HG03521 (cell line): Measurements from ENCODE around the gene PKP2.

ENCODE experiments used
- ATAC-seq: cut with Tn5 transposase; IDR thresholded peaks from one replicate; pipeline ENCODE4 v1.9.1; 2021; ENCODE audit warnings: mild to moderate bottlenecking, moderate library complexity; ENCODE audit not compliant: unreplicated experiment

PKP2 gene

DNA sequence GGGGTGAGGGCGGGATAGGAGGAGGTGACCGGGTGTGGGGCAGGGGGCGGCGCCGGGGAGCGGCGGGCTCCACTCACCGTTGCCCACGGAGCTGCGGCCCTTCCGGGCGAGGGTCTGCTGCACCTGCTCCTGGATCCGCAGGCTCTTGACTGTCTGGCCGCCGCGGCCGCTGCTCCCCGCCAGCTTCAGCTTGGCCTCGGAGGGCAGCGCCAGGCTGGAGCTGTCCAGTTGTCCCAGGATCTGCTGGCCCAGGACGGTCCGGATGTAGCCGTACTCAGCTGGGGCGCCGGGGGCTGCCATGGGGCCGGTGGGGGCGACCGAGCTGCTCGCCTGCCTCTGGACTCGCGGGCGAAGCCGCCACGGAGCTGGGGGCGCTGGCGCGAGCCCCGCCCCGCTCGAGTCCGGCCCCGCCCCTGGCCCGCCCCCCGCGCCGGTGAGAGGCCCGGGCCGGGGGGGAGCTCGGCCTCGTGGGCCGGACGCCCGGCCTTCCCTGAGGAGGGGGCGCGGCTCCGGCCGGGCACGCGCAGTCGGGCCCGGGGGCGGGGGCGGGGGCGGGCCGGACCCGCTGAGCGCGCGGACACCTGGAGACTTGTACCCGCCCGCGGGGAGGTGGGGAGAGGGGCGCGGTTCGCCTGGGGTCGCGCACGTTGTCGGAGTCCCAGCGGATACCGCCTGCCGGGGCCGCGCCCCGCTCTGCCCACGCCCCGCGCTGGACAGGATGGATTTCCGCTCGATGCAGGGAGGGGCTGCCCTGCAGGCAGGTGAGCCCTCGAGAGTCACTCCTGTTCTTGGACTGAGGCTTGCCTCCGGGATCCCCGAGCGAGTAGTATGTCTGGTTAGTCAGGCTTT lies at the start of gene PKP2:
Gene PKP2 (minus strand): TSS at position 346 of the 849 bp plus-strand sequence. CDS start 46 bp downstream, at position 300.
- ATAC-seq, result peak; percentile 63

DNA sequence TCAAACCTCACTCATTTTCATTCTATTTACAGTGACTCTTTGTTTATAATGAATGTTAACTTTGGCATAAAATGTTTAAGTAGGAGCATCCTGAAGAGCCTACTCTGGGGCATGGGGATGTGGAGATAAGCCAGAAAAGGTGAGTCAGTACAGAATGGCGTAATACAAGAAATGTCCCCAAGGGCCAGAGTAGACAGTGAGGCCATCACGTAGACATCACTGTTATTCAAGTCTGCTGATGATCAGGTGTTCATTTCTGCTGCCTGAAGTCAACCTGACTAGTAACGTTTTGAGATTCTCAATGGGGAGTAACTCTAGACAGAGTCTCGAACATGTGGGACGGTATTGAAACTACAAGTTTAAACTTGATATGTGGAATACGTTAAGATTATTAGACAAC lies 47.6 kb upstream of the PKP2 start:
- ATAC-seq, result no peak

- ATAC-seq, result no peak
Observed at GRCh38 chr12:32939801-32940200, 43.2 kb upstream of the PKP2 start.

DNA sequence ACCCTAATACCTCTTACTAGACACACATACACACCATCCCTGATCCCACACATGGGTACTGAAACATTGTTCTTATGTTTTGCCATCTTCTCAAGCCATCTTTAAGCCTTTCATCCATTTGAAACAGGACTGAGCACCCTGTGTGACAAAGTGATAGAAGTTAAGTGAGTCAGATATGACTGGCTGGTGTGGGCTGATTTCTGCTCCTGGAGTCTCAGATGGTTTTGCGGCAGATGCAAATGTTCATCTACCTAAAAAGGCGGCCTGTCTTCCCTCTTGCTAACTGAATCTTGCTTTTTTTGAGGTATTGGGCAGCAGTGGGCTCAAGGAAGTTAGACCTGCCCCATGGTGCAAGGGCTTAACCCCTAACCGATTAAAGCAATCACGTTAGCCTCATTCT lies 30.4 kb upstream of the PKP2 start:
- ATAC-seq, result no peak

DNA sequence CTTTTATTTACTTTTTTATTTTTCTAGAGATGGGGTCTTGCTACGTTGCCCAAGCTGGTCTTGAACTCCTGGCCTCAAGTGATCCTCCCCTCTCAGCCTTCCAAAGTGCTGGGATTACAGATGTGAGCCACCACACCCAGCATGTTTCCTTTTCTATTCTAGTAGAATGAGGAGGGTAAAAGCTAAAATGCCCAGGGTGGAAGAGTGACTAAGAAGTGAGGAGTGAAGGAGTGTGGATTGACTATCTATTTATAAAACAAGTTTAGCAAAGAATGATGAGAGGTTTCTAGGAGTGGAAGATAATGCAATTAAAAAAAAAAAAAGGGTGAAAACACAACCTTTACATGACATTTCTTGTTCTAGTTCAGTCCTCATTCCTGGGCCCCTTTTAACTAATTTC lies 29.8 kb upstream of the PKP2 start:
- no peak for ATAC-seq

GRCh38 chr12:32922546-32923297 lies 26.1 kb upstream of the PKP2 start:
- no peak for ATAC-seq

- ATAC-seq, result no peak
Observed at GRCh38 chr12:32921397-32921796, 24.8 kb upstream of the PKP2 start.

DNA sequence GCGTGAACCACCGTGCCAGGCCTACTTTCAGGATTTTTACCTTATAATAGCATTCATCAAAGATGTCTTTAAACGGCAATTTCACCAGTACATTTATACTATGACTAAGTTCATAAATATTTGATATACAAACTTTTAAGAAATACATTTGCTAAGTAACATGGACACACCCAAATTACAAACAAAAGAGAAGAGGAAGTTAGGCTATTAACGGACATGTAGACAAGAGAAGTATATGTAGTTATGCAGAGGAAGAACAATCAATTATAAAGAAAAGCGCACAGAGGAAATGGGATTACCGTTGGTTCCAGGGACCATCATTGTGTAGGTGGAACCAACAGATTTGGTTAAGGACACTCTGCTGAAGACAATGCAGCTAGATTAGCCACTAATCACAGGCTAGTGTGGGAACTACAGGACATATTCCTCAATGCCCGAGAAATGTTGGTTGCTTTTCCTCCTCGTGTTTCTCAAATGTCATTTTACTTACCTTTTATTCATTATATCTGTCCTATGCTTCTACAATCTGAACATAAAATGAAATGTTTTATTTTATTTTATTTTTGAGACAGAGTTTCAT lies 24.0 kb upstream of the PKP2 start:
- ATAC-seq, result no peak

DNA sequence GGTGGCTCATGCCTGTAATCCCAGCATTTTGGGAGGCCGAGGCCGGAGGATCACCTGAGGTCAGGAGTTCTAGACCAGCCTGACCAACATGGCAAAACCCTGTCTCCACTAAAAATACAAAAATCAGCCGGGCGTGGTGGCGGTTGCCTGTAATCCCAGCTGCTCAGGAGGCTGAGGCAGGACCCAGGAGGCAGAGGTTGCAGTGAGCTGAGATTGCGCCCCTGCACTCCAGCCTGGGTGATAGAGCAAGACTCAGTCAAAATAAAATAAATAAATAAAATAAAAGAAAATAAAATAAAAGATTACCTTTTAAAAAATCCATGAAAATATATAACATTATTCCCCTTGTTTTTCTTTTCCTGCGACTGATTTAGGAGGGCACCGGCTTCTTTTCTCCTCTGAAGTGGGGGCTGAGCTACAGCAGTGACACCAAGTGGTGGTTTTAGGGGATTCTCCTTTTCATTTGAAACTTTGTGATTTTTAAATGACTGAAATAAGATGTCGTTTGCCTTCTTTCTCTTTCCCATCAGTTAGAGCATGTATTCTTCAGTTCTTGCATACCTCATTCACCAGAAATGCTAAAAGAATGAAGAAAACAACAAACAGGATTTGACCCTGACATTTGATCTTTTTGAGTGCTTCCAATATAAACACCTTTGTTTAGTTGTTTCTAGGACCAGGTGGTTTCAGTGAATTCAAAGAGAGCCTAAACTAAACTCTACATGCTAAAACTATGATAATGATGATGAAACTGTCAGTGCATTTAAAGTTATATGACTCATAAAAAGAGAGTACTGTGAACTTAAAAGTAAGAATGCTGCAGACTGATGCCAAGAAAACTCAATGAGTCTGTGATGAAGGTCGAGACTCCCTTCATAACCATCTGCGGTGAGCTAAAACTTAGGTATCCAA lies 22.6 kb upstream of the PKP2 start:
- no peak for ATAC-seq

GRCh38 chr12:32917094-32917611 lies 20.6 kb upstream of the PKP2 start:
- no peak for ATAC-seq

- ATAC-seq, result no peak
Observed at GRCh38 chr12:32907898-32908476, 11.4 kb upstream of the PKP2 start.

GRCh38 chr12:32907166-32907565 lies 10.6 kb upstream of the PKP2 start:
- no peak for ATAC-seq

GRCh38 chr12:32906399-32907165 lies 10.0 kb upstream of the PKP2 start:
- peak; percentile 96 for ATAC-seq

GRCh38 chr12:32903763-32904162 lies 7.2 kb upstream of the PKP2 start:
- no peak for ATAC-seq

DNA sequence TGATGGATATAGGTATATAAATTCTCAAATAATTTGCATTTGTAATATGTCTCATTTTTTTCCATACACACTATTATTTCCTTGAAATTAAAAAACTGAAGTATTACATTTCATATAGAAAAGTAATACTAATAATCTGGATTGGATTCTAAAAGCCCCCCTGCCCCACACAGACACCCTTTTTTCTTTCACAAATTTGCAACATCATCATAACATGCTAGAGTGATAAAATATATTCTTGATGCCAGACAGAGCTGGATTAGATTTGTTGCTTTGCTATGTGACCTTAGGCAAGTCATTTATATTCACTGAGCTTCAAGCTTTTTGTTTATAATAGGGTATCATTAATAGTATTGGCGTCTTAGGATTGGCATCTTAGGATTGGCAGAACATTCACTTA lies 6.7 kb upstream of the PKP2 start:
- ATAC-seq, result no peak

GRCh38 chr12:32902287-32902997 lies 5.9 kb upstream of the PKP2 start:
- ATAC-seq, result peak; percentile 32

DNA sequence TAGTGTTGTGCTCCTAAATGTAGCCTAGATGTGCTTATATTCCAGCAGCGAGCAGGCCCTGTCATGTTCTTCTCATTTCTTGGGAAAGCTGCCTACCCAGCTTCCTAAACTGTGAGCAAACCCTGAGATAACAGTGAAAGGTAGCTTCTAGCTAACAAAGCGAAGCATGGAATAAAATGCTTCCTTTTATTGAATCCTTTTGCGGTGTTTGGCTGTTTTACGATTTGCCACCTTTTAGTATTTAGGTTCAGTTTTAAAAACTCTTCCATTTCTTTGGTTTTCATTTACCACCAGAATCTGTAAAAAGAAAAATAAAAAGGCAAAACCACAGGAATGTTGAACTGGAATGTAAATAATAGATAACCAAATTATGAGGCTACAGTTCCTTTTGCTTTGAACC lies 5.0 kb upstream of the PKP2 start:
- ATAC-seq, result no peak

DNA sequence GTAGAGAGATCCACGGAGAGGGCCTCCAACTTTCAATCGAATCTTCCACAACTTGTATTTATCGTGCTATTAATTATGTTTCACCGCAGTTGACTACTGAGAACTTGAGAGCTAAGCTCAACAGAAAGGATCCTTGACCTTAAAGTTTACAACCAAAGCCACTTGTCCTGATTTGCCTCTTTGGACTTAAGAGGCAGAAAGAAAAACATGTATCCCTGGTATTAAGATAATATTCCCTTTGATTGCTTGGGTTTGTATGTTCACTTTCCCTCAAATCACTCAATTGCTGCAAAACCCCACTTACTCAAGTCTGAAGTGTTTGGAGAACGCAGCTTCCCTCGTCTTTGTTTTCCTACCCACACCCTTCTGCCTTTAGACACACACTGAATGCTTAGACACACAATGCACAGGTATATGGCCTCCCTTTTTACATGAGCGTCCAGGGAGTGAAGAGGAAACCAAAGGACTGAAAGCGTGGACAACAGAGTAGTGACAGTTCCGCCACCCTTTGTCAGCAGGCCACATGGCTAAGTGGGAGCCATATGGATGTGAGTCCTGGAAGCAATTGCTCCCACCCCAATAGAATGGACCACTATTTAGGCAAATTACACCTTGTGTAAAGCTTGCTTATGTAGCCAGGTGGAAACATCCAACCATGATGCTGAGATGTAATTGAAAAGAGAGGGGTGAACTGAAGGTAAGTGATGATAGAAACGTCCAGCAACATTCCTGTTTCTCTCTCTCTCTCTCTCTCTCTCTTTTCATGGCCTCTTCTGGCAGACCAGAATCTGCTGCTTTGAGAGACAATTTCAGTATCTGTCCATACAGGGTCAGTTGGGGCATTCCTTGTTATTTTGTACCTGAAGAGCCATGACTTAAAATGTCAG lies 1.4 kb upstream of the PKP2 start:
- ATAC-seq, result no peak
